HCT116 (cell line): ENCODE results near the gene CHST11. TPM values are rescaled to one million over a fixed set of nuclear protein-coding genes. Genes with fewer than 3 reads are reported as not detected.

Experiments
- ATAC-seq: fragments of 200-7000 bp; cut with Tn5 transposase; 2 replicates; pipeline ENCODE4 v1.9.1; 2020; ENCODE audit warnings: mild to moderate bottlenecking, moderate library complexity
- BruUV-seq: library from RNA; stranded (reverse); fragments of 400-500 nt; replicated peaks from 2 replicates; lab custom pipeline; 2021; lab: Mats Ljungman, UMichigan
- CTCF ChIA-PET: fragments of 300-600 bp; sonication (Branson Sonifier 250); formaldehyde crosslinking; loops from one replicate; lab custom pipeline; 2021; ENCODE audit warnings: antibody characterized with exemption; lab: Charles Lee
- POLR2A ChIA-PET: fragments of 300-600, 350-600 bp; sonication (Branson Sonifier 250); formaldehyde crosslinking; loops from one replicate; lab custom pipeline; 2021; ENCODE audit warnings: antibody characterized with exemption; lab: Charles Lee
- RAD21 ChIA-PET, 2 experiments: fragments of 300-600 bp; sonication (Branson Sonifier 250); formaldehyde crosslinking; loops; one replicate each; lab custom pipeline; 2023; ENCODE audit warnings: low total read pairs in 2 of 2; ENCODE audit not compliant: uncharacterized antibody in 2 of 2, unreplicated experiment in 2 of 2, low non-redundant PET in 1 of 2; lab: Charles Lee
- DNase-seq: peaks from one replicate; pipeline ENCODE4 v3.0.0-alpha.2; 2010; ENCODE audit warnings: low read depth, low spot score
- H2AFZ ChIP-seq: fragments of 200-600 bp; shearing (Covaris generic), sonication (generic); 2 replicates; pipeline ENCODE4 v1.6.1; 2017; ENCODE audit warnings: low read depth, mixed run types, mixed read lengths, antibody characterized with exemption, low read length; ENCODE audit not compliant: poor library complexity, severe bottlenecking
- H3K27ac ChIP-seq: 2 replicates; pipeline ENCODE4 v1.5.1; 2012; ENCODE audit warnings: low read depth, low read length
- H3K27me3 ChIP-seq: fragments of 200-600 bp; sonication (generic); 2 replicates; pipeline ENCODE4 v1.6.1; 2016; ENCODE audit warnings: mixed run types, low read length, mixed read lengths; ENCODE audit not compliant: insufficient read depth
- H3K36me3 ChIP-seq, 2 experiments: fragments of 200-500 bp in 1 of 2; fragments of 200-600 bp in 1 of 2; sonication (Bioruptor generic) in 1 of 2; sonication (generic) in 1 of 2; 2 replicates each; pipeline versions ENCODE4 v1.5.1 to v1.6.1; 2014 to 2016; ENCODE audit warnings: low read length in 2 of 2, inconsistent platforms in 1 of 2, mixed read lengths in 1 of 2, mixed run types in 1 of 2; ENCODE audit not compliant: insufficient read depth in 2 of 2, control insufficient read depth in 1 of 2
- H3K4me1 ChIP-seq, 2 experiments: fragments of 200-600 bp in 1 of 2; sonication (generic) in 1 of 2; 2 replicates each; pipeline versions ENCODE4 v1.5.1 to v1.6.1; 2012 to 2017; ENCODE audit warnings: low read length in 2 of 2, inconsistent platforms in 1 of 2, mild to moderate bottlenecking in 1 of 2, mixed read lengths in 1 of 2, mixed run types in 1 of 2, moderate library complexity in 1 of 2; ENCODE audit not compliant: insufficient read depth in 2 of 2, control insufficient read depth in 1 of 2
- H3K4me2 ChIP-seq: fragments of 200-600 bp; sonication (generic); 2 replicates; pipeline ENCODE4 v1.6.1; 2017; ENCODE audit warnings: mixed run types, low read length, mixed read lengths
- H3K4me3 ChIP-seq, 2 experiments: fragments of 200-600 bp in 1 of 2; sonication (generic) in 1 of 2; replicated peaks in 1 of 2; 2 replicates each; pipeline ENCODE4 v1.5.1; 2011 to 2016; ENCODE audit warnings: low read length in 2 of 2, control low read depth in 1 of 2, low read depth in 1 of 2, mild to moderate bottlenecking in 1 of 2, mixed read lengths in 1 of 2, mixed run types in 1 of 2
- H3K79me2 ChIP-seq: fragments of 200-600 bp; sonication (generic); 2 replicates; pipeline ENCODE4 v1.6.1; 2017; ENCODE audit warnings: mild to moderate bottlenecking, mixed run types, low read length, moderate library complexity, mixed read lengths; ENCODE audit not compliant: insufficient read depth
- H3K9ac ChIP-seq: fragments of 200-600 bp; sonication (generic); 2 replicates; pipeline ENCODE4 v1.6.1; 2016; ENCODE audit warnings: low read length, mixed read lengths
- H3K9me2 ChIP-seq: fragments of 200-600 bp; sonication (generic), shearing (Covaris generic); 2 replicates; pipeline ENCODE4 v1.6.1; 2017; ENCODE audit warnings: mixed run types, mild to moderate bottlenecking, moderate library complexity; ENCODE audit not compliant: insufficient read depth
- H3K9me3 ChIP-seq, 2 experiments: fragments of 200-500 bp in 1 of 2; fragments of 200-600 bp in 1 of 2; sonication (Bioruptor generic) in 1 of 2; sonication (generic) in 1 of 2; 2 replicates each; pipeline ENCODE4 v1.6.1; 2014 to 2017; ENCODE audit warnings: low read length in 2 of 2, mixed read lengths in 2 of 2, inconsistent platforms in 1 of 2, low read depth in 1 of 2, mild to moderate bottlenecking in 1 of 2, mixed run types in 1 of 2, moderate library complexity in 1 of 2; ENCODE audit not compliant: control insufficient read depth in 1 of 2, insufficient read depth in 1 of 2
- H4K20me1 ChIP-seq: fragments of 200-600 bp; sonication (generic), shearing (Covaris generic); 2 replicates; pipeline ENCODE4 v1.6.1; 2017; ENCODE audit warnings: mixed run types, mild to moderate bottlenecking, moderate library complexity; ENCODE audit not compliant: insufficient read depth
- CBX3 ChIP-seq: IDR thresholded peaks from 2 replicates; pipeline ENCODE4 v1.6.1; 2012; ENCODE audit warnings: low read depth
- ELF1 ChIP-seq: IDR thresholded peaks from 2 replicates; pipeline ENCODE4 v1.6.1; 2012; ENCODE audit warnings: low read depth, borderline replicate concordance
- POLR2A ChIP-seq: IDR thresholded peaks from 2 replicates; pipeline ENCODE4 v1.7.0; 2011; ENCODE audit warnings: borderline replicate concordance; ENCODE audit not compliant: insufficient read depth, insufficient read length; ENCODE audit errors: extremely low read depth
- POLR2AphosphoS5 ChIP-seq: IDR thresholded peaks from 2 replicates; pipeline ENCODE4 v1.6.1; 2011; ENCODE audit warnings: mild to moderate bottlenecking, low read depth, low read length, moderate library complexity
- RAD21 ChIP-seq: IDR thresholded peaks from 2 replicates; pipeline ENCODE4 v1.6.1; 2012; ENCODE audit warnings: low read depth, mild to moderate bottlenecking
- REST ChIP-seq: IDR thresholded peaks from 2 replicates; pipeline ENCODE4 v1.6.1; 2012; ENCODE audit warnings: low read depth
- SIN3A ChIP-seq: IDR thresholded peaks from 2 replicates; pipeline ENCODE4 v1.6.1; 2012; ENCODE audit warnings: low read depth
- SP1 ChIP-seq: IDR thresholded peaks from 2 replicates; pipeline ENCODE4 v1.6.1; 2012; ENCODE audit warnings: low read depth
- SRF ChIP-seq: IDR thresholded peaks from 2 replicates; pipeline ENCODE4 v1.6.1; 2012; ENCODE audit warnings: low read depth
- TCF7L2 ChIP-seq: IDR thresholded peaks from 2 replicates; pipeline ENCODE4 v1.7.0; 2011; ENCODE audit warnings: borderline replicate concordance, inconsistent platforms; ENCODE audit not compliant: insufficient read depth, insufficient read length; ENCODE audit errors: extremely low read depth
- ZBTB33 ChIP-seq: IDR thresholded peaks from 2 replicates; pipeline ENCODE4 v1.6.1; 2011; ENCODE audit warnings: mild to moderate bottlenecking, low read length, moderate library complexity; ENCODE audit not compliant: insufficient replicate concordance; ENCODE audit errors: extremely low read depth
- ZFX ChIP-seq: fragments of 450-650 bp; IDR thresholded peaks from 2 replicates; pipeline ENCODE4 v1.6.1; 2017
- intact Hi-C: fragments of 100-400 bp; cut with micrococcal nuclease; formaldehyde crosslinking; loops from 2 replicates; pipeline ENCODE4 v1.10.0; 2022
- total RNA-seq: library from RNA; stranded (reverse); gene quantifications from one replicate; pipeline ENCODE4 v1.2.1, GENCODE V29; 2021; ENCODE audit not compliant: unreplicated experiment

CHST11 gene
- total RNA-seq, 1 experiment from 2014 or later = 10.1 TPM

DNA sequence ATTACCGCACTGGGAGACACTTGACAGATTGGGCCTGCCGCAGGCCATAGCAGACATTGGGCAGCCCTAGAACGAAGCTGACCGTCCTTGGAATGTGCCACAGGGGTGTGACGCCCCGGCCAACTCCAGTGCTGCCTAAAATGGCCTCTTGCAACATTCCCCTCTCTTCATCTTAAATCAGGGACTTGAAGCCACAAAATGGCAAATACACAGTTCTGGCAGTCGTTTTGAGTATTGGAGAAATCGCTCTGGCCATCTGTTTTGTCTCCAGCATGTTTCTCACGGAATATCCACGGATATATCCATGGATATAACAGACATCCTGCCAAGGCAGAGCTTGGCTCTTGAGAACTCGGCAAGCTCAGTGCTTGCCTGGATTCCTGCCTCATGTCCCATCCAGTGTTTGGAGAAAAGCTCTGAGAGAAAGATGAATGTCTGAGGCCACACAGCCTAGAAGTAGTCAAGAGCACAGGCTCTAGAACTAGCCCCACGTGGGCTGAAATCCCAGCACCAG, 158.4 kb downstream of the CHST11 start:
- no peak overlapping the region for H2AFZ ChIP-seq
- no peaks in the 10 kb centered on the region for H4K20me1 ChIP-seq
- no peaks in the 10 kb centered on the region for H3K9me3 ChIP-seq
- ATAC-seq = no peak
- intact Hi-C loops = no loop called here
- no peaks in the 10 kb centered on the region for H3K27me3 ChIP-seq
- TF ChIP-seq SRF (no peak), REST (no peak), CBX3 (no peak), ZFX (no peak), POLR2A (no peak), SIN3A (no peak), SP1 (no peak), POLR2AphosphoS5 (no peak), TCF7L2 (no peak), RAD21 (no peak), ZBTB33 (no peak), ELF1 (no peak)
- H3K79me2 ChIP-seq = no peaks in the 10 kb centered on the region
- RAD21 ChIA-PET = interaction anchor here in 1 of 2 experiments (0.6 kb wide), 1 partner anchor 193 kb away, joined by 7 read pairs; no protein-coding TSS in a partner anchor
- H3K4me1 ChIP-seq = no peaks in the 10 kb centered on the region
- no TSS peak for BruUV-seq
- H3K4me2 ChIP-seq = no peak overlapping the region
- no peak overlapping the region for H3K27ac ChIP-seq
- H3K4me3 ChIP-seq = no peak overlapping the region
- CTCF ChIA-PET = no interaction called here
- POLR2A ChIA-PET = no interaction called here
- no peak overlapping the region for H3K9ac ChIP-seq
- H3K9me2 ChIP-seq = no peaks in the 10 kb centered on the region
- no peaks in the 10 kb centered on the region for H3K36me3 ChIP-seq
- no peak for DNase-seq
